K562 (cell line): ENCODE data around the gene TMSB10. TPM values are rescaled to one million over a fixed set of nuclear protein-coding genes. Genes with fewer than 3 reads are reported as not detected.

Source experiments
- DDX20 ChIP-seq: fragments of 450-650 bp; IDR thresholded peaks from 2 replicates; pipeline ENCODE4 v1.6.1; 2016; ENCODE audit warnings: missing genetic modification characterization, low read depth, mild to moderate bottlenecking, missing compliant biosample characterization, moderate library complexity
- ELF4 ChIP-seq: fragments of 450-650 bp; formaldehyde crosslinking; IDR thresholded peaks from 2 replicates; pipeline ENCODE4 v1.4.0; 2022; ENCODE audit warnings: missing genetic modification characterization
- LEF1 ChIP-seq: fragments of 450-650 bp; IDR thresholded peaks from 2 replicates; pipeline ENCODE4 v1.6.1; 2016; ENCODE audit warnings: mild to moderate bottlenecking
- NFE2 ChIP-seq: IDR thresholded peaks from 2 replicates; pipeline ENCODE4 v1.6.1; 2014; ENCODE audit warnings: antibody characterized with exemption, low read depth
- PHF20 ChIP-seq: fragments of 450-650 bp; IDR thresholded peaks from 2 replicates; pipeline ENCODE4 v1.6.1; 2018; ENCODE audit not compliant: partially characterized antibody
- POLR2G ChIP-seq: fragments of 200-400 bp; formaldehyde crosslinking; IDR thresholded peaks from 2 replicates; pipeline ENCODE4 v1.6.1; 2017; ENCODE audit warnings: low read depth, mild to moderate bottlenecking, antibody characterized with exemption, low read length, moderate library complexity
- SIX5 ChIP-seq, 2 experiments: IDR thresholded peaks; 2 replicates each; pipeline ENCODE4 v1.6.1; 2011; ENCODE audit warnings: low read length in 2 of 2, borderline replicate concordance in 1 of 2, low read depth in 1 of 2, mild to moderate bottlenecking in 1 of 2, moderate library complexity in 1 of 2; ENCODE audit not compliant: insufficient read depth in 1 of 2
- ZNF280B ChIP-seq: fragments of 250-450 bp; sonication (Bioruptor Pico); IDR thresholded peaks from 2 replicates; pipeline ENCODE4 v1.5.1; 2021; ENCODE audit warnings: mild to moderate bottlenecking
- polyA plus RNA-seq, 8 experiments: library from polyadenylated mRNA; depleted of rRNA in 4 of 8; stranded (reverse) in 5 of 8; unstranded in 3 of 8; fragments of >200 nt; fragmentation: Nextera tagmentation in 2 of 8; fragmentation: Illumina TruSeq in 1 of 8; extraction: Ambion mirVana in 2 of 8; extraction: Trizol in 1 of 8; gene quantifications; 2 replicates each; pipeline versions ENCODE4 v1.2.1 to v1.2.3, GENCODE V29; 2011 to 2014; ENCODE audit warnings: inconsistent platforms in 1 of 8, missing spikeins in 1 of 8
- total RNA-seq, 7 experiments: library from RNA; depleted of rRNA in 6 of 7; stranded (reverse); fragments of >200 nt in 6 of 7; fragmentation: Illumina TruSeq in 2 of 7; extraction: Trizol in 2 of 7; gene quantifications; 2 replicates each; pipeline versions ENCODE4 v1.2.1 to v1.2.3, GENCODE V29; 2011 to 2021; ENCODE audit warnings: low replicate concordance in 1 of 7
- TF ChIP-seq, protein P1 (sequence below): fragments of 200-800 bp; sonication (Bioruptor generic); IDR thresholded peaks from 2 replicates; pipeline ENCODE4 v1.6.1; 2017; ENCODE audit warnings: missing genetic modification characterization, missing compliant biosample characterization
- TF ChIP-seq, protein P2 (sequence below), 2 experiments: fragments of 450-650 bp in 1 of 2; sonication (generic) in 1 of 2; formaldehyde crosslinking; conservative IDR thresholded peaks; 2 replicates each; pipeline versions ENCODE4 v1.4.0 to v1.8.1; 2020 to 2022; ENCODE audit warnings: mild to moderate bottlenecking in 1 of 2, missing genetic modification reagents in 1 of 2
- TF ChIP-seq, protein P3 (sequence below): sonication (generic); formaldehyde crosslinking; IDR thresholded peaks from 2 replicates; pipeline ENCODE4 v1.5.0; 2020; ENCODE audit warnings: missing genetic modification reagents

The TMSB10 gene
- total and polyA plus RNA-seq, 9 of the 15 experiments (the other 6 are each of a cell fraction or from before 2014, with no cell fraction given), result 382 to 2,226 (median 959) TPM

- TF ChIP-seq SIX5 (IDR thresholded peaks at IDR 0.05; ENCODE audit: borderline replicate concordance in 1 of 2, insufficient read depth in 1 of 2, low read depth in 1 of 2, low read length in 2 of 2) (no peak), DDX20 (tag) (no peak), ZNF280B (CRISPR knock-in tag) (no peak), POLR2G (no peak), NFE2 (no peak), PHF20 (no peak), ELF4 (no peak), LEF1 (no peak)
- TF ChIP-seq, protein P1, sequence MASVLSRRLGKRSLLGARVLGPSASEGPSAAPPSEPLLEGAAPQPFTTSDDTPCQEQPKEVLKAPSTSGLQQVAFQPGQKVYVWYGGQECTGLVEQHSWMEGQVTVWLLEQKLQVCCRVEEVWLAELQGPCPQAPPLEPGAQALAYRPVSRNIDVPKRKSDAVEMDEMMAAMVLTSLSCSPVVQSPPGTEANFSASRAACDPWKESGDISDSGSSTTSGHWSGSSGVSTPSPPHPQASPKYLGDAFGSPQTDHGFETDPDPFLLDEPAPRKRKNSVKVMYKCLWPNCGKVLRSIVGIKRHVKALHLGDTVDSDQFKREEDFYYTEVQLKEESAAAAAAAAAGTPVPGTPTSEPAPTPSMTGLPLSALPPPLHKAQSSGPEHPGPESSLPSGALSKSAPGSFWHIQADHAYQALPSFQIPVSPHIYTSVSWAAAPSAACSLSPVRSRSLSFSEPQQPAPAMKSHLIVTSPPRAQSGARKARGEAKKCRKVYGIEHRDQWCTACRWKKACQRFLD (CRISPR knock-in tag), result no peak
- TF ChIP-seq, protein P2, sequence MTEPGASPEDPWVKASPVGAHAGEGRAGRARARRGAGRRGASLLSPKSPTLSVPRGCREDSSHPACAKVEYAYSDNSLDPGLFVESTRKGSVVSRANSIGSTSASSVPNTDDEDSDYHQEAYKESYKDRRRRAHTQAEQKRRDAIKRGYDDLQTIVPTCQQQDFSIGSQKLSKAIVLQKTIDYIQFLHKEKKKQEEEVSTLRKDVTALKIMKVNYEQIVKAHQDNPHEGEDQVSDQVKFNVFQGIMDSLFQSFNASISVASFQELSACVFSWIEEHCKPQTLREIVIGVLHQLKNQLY (CRISPR knock-in tag; conservative IDR thresholded peaks at IDR 0.05), result no peak
- TF ChIP-seq, protein P3, sequence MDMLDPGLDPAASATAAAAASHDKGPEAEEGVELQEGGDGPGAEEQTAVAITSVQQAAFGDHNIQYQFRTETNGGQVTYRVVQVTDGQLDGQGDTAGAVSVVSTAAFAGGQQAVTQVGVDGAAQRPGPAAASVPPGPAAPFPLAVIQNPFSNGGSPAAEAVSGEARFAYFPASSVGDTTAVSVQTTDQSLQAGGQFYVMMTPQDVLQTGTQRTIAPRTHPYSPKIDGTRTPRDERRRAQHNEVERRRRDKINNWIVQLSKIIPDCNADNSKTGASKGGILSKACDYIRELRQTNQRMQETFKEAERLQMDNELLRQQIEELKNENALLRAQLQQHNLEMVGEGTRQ (CRISPR knock-in tag), result no peak
Observed at GRCh38 chr2:84881581-84882413, 23.7 kb upstream of the TMSB10 start (continued).
